ENCODE measurements around the gene ARL11. TPM values are rescaled to one million over a fixed set of nuclear protein-coding genes. Genes with fewer than 3 reads are reported as not detected.
"Not testable (repeated sequence)": the region's sequence is repeated elsewhere in the genome, so short reads cannot be mapped to it uniquely, and the experiment has no call there.

ARL11 gene
- total and polyA plus RNA-seq, 8 donors = 0.44 to 7.6 (median 0.61) TPM

GRCh38 chr13:49596221-49596620 is 32.1 kb upstream of the ARL11 start:
- H3K4me3 ChIP-seq = no peak overlapping the region
- no peak overlapping the region for H3K27ac ChIP-seq
- ATAC-seq (no peak), DNase-seq (no peak)
- H3K9me3 ChIP-seq = no peaks in the 10 kb centered on the region
- no peaks in the 10 kb centered on the region for H3K27me3 ChIP-seq
- no peaks in the 10 kb centered on the region for H3K4me1 ChIP-seq
- no peaks in the 10 kb centered on the region for H3K36me3 ChIP-seq
- intact Hi-C loops (cut with DNase I) = no loop called here
- TF ChIP-seq CTCF (IDR thresholded peaks at IDR 0.05) = no peak

- Histone ChIP-seq H3K27me3 (no peaks in the 10 kb centered on the region), H3K4me1 (no peaks in the 10 kb centered on the region), H3K4me3 (no peak overlapping the region), H3K9me3 (no peaks in the 10 kb centered on the region), H3K27ac (no peak overlapping the region), H3K36me3 (no peaks in the 10 kb centered on the region)
- intact Hi-C loops (cut with DNase I) = no loop called here
- no peak for DNase-seq
- ATAC-seq = no peak
- no peak for TF ChIP-seq CTCF (IDR thresholded peaks at IDR 0.05)
Measured at GRCh38 chr13:49597043-49597641, 31.2 kb upstream of the ARL11 start.

- H3K27ac ChIP-seq = no peak overlapping the region
- DNase-seq (no peak), ATAC-seq (no peak)
- H3K27me3 ChIP-seq = no peaks in the 10 kb centered on the region
- no peak for TF ChIP-seq CTCF (IDR thresholded peaks at IDR 0.05)
- peaks cover 0 to 3% of the 10 kb centered on the region in 2 donors for H3K4me1 ChIP-seq
- intact Hi-C loops (cut with DNase I) = no loop called here
- no peaks in the 10 kb centered on the region for H3K36me3 ChIP-seq
- no peak overlapping the region for H3K4me3 ChIP-seq
- H3K9me3 ChIP-seq = no peaks in the 10 kb centered on the region
Measured at GRCh38 chr13:49602005-49602404, 26.3 kb upstream of the ARL11 start.

- H3K9me3 ChIP-seq; intact Hi-C loops (cut with DNase I); H3K4me3 ChIP-seq; H3K36me3 ChIP-seq; H3K27me3 ChIP-seq; DNase-seq; ATAC-seq; H3K4me1 ChIP-seq; H3K27ac ChIP-seq: not testable (repeated sequence)
Measured at GRCh38 chr13:49602615-49603014, 25.7 kb upstream of the ARL11 start.

GRCh38 chr13:49604570-49604969 is 23.7 kb upstream of the ARL11 start:
- H3K36me3 ChIP-seq = no peaks in the 10 kb centered on the region
- intact Hi-C loops (cut with DNase I) = no loop called here
- no peak overlapping the region for H3K27ac ChIP-seq
- no peaks in the 10 kb centered on the region for H3K9me3 ChIP-seq
- TF ChIP-seq CTCF (IDR thresholded peaks at IDR 0.05) = no peak
- H3K4me3 ChIP-seq = no peak overlapping the region
- peaks cover 0 to 22% of the 10 kb centered on the region in 2 donors for H3K4me1 ChIP-seq
- DNase-seq (no peak), ATAC-seq (no peak)
- H3K27me3 ChIP-seq = no peaks in the 10 kb centered on the region

Measured in left lung (tissue), 10 donors.